HG02870 (cell line): ENCODE results near the gene APBA2.
"Not testable (repeated sequence)": the region's sequence is repeated elsewhere in the genome, so short reads cannot be mapped to it uniquely, and the experiment has no call there.

ENCODE experiments used
- ATAC-seq: cut with Tn5 transposase; IDR thresholded peaks from one replicate; pipeline ENCODE4 v1.9.1; 2021; ENCODE audit warnings: mild to moderate bottlenecking, moderate library complexity; ENCODE audit not compliant: unreplicated experiment

The APBA2 gene

GRCh38 chr15:28876845-28877185 is 9.0 kb upstream of the APBA2 start:
- no peak for ATAC-seq

- no peak for ATAC-seq
Observed at GRCh38 chr15:28878209-28878608, 7.6 kb upstream of the APBA2 start.

DNA sequence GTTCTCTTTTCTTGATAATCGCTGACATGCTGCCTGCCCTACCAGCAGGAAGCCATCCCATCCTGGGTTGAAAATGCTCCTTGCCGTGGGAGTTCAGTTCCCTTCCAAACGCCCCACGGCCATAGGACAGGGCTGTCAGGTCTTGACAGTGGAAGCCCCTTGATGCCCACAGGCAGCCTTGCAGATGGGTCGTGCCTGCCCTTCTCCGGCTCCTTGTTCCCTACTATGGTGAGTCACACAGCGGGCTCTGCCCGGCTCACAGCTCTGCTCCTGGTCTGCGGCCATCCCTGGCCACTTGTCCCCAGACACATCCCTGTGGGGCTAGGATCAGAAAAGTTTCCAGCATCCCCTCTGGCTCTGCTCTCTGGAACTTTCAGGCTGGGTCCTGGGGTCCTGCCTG is 6.2 kb upstream of the APBA2 start:
- ATAC-seq = no peak

DNA sequence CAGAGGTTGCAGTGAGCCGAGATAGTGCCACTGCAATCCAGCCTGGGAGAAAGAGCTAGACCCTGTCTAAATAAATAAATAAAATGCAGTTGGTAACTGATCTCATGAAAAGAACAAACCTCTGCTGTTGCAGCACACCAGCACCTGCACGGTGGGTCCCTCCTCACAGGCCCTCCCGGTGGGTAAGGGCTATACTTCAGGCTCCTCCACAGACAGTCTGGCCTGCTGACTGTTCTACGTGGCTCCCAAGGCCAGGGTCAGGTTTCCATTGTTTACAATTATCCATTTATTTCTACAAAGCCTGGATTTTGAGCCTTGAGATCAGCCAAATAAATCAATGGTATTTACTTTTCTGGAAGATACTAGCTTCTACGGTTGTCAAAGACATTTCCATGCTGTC is 5.1 kb upstream of the APBA2 start:
- ATAC-seq = no peak

- ATAC-seq = no peak
Observed at GRCh38 chr15:28881170-28881569, 4.6 kb upstream of the APBA2 start.

GRCh38 chr15:28881600-28881999 is 4.2 kb upstream of the APBA2 start:
- ATAC-seq = no peak

DNA sequence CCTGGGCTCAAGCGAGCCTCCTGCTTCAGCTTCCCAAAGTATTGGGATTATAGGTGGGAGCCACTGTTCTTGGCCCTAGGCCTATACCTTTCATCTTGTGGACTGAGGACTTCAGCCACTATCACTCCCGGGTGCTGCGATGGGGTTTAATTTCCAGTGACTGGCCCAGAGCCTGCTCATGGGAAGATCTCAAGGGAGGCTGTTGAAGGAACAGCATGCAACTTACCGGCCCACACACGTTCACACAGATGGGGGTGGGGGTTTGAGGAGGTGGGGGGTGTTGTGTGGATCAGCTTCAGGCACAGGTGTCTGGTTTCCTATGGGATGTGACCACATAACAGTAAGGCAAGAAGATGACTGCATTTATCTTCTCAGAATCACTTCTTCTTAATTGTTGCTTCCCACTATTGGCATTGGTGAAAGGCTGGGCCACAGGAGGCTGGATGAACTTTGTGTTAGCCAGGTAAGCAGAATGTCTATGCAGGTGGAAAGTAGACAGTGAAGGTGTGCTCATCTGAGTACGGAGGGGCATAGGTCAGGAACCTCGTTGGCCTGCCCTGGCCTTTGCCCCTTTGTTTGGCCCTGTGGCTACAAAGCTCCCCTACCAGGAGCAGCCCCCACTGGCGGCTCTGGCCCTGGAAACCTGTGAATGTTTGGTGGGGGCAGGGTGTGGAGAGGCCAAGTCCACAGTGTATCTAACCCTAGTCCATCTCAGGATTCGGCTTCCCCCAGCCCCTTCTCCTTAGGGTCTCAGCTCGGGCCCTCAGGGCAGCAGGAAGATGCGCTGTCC is 1.4 kb upstream of the APBA2 start:
- ATAC-seq = no peak

- no peak for ATAC-seq
Observed at GRCh38 chr15:28885128-28885629, 595 bp upstream of the APBA2 start.

DNA sequence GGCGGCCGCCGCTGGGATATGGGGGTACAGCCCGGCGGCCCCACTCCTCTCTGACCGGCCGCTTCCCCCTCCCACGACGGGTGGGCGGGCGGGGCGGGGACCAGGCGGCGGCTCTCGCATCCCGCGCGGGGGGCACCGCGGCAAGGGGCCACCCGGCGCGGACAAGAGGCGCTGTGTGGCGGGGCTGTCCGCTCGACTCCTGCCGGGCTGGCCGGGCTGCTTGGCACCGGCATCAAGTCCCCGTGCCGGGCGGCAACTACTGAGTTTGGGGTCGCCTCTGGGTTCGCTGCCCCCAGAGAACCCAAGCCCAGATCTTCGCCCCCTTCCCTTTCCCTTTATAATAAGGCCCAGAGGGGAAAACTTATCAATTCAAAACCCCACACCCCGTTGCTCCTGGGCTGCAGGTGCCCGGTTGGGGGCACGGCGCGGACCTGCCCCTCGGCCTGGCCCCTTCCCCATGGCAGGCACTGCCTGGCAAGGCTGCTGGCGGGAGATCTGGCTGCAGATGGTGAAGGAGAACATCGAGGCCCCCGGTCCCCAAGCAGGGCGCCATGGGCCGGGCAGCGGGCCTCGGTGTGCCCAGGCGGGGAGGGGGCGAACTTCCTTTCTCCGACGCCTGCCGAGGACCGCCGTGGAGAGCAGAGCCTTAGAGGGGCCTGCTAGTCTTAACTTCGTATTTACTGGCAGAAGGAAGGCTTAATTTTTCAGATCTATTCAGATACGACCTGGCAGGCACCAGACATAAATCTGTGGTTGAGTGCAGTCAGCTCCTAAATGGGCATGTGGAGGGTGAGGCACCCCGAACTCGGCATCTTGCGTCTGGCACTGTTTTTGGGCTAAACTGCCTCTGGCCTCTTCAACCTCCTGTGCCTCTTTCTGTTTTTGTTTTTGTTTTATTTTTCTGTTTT is 911 bp downstream of the APBA2 start:
- ATAC-seq = no peak

GRCh38 chr15:28887339-28888174 is 1.8 kb downstream of the APBA2 start:
- ATAC-seq = no peak

GRCh38 chr15:28888302-28888894 is 2.6 kb downstream of the APBA2 start:
- no peak for ATAC-seq

DNA sequence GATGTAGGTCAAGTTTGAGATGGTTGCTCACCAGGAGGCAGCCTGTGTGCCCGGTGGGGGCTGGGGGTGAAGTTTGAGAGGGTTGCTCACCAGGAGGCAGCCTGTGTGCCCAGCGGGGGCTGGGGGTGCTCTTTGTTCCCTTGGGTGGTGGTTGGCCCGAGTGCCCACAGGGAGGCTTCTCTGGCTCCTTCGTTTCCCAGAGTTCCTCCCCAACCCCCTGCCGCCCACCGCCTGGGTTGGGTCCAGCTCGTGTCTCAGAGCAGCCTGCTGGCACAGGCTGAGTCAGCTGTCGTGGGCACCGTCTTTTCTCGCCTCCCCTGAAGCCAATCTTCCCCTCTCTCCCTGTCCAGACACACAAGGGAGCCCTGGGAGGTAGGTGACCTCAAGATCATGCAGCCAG is 3.1 kb downstream of the APBA2 start:
- ATAC-seq = no peak

DNA sequence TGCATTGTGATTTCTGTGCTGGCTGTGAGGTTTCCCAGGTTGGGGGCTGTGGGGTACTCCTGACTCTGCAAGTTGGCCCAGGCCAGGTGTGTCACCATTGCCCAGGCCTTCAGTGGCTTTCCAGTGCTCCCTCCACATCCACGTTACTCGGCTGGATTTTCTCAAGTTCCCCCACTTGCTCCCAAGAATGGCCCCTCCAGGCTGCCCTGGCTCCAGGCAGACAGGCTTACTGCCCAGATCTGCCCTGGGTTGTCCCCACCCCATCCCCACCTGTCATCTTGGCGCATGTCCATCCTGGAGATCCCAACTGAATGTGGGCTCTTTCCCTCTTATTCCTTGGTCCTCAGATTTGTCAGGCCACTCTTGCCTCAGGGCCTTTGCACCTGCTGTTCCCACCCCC is 3.6 kb downstream of the APBA2 start:
- no peak for ATAC-seq

DNA sequence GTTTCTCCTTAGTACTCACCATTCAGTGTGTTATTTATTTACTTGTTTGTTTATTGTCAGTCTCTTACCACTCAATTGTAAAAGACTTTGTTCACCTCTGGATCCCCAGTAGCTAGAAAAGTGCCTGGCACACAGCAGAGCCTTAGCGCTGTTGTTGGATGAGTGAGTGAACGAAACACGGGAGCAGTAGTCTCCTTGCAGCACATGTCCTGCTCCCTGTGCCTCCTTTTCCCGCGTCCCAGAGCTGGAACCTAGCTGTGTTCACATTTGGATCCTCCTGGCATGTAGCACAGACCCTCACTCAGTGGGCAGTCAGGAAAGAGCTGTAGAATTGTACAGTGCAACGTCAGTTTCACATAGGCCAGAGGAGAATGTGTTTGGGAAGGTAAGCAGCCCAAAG is 4.1 kb downstream of the APBA2 start:
- not testable (repeated sequence) for ATAC-seq

DNA sequence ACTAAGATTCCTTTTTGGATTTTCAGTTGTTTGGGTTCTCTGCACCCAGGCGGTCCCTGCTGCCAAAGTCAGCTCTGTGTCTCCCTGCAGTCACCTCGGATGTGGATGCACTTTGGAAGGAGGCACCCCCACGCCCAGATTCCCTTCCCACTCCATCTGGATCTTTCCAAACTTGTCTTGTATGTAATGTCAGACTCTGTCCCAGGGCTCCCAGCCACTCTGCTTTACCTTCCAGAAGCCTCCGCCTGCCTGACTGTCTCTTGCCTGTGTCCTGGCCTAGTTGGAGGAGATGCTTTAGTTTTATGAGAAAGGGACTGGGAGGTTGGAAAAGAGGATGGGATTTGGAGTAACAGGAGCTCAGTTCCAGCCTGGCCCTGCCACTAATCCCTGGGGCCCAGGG is 4.5 kb downstream of the APBA2 start:
- not testable (repeated sequence) for ATAC-seq

DNA sequence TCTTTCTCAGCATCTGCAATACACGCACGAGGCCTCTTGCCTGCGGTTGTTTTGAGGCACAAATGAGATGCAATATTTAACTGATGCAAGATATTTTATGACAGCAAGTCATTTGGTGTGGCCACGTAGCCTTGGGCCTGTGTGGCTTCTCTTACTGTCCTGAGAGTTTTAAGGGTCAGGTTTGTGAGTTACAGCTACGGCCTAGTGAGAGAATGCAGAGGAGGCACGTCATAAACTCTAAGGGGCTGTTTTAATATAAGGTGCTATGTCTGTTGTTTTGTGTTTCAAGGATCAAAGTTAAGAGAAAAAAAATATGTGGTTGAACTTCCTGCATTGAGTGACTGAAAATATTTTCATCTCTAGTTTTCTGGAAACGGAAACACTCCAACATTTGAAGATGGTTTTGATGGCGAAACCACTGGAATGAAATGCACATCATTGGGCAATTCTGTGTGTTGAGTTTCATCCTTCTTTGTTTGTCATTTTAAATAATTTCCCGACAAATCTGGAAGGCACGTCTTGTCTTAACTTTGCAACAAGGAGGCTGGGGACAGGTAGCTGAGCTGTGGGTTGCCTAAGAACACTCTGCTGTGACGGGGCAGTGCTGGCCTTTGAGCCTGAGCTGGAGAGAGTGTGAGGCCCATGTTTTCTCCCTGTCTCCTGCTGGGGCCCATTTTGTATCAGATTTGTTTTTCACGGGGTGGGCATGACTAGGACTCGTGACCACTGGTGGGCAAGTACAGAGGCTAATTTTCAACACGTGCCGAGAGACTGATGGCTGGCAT is 5.1 kb downstream of the APBA2 start:
- no peak for ATAC-seq

DNA sequence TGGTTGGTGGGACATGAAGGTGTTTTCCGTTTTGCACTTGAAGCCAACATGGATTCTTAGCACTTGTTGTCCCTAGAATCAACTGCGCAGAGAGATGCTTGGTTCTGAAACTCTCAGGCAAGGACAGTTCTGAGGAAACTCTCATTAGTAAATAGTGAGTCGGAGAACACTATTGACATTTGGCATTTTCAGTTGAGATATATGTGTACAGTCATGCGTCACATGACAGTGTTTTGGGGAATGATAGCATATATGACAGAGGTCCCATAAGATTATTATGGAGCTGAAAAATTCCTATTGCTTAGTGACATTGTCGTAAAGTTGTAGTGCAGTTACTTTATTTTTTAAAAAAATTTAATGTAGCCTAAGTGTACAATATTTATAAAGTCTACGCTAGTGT is 5.8 kb downstream of the APBA2 start:
- ATAC-seq = no peak

GRCh38 chr15:28892789-28893610 is 7.2 kb downstream of the APBA2 start:
- no peak for ATAC-seq

DNA sequence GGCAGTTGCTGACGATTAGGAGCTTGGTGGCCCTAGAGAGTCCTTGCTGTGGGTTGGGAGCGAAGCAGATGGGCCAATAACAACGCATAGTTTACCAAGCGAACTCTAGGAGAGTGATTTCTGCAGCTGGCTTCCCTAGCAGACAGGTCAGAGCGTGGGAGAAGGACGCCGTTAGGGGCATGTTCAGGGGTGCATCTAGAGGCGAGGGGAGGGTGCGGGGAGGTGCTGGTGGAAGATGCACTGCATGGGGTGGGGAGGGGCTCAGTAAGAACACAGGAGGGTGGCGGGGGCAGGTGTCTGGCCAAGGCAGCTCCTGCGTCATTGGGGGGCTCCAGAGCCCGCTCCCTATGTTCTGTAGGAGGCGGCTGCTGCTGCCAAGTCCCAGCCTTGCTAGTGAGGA is 8.9 kb downstream of the APBA2 start:
- ATAC-seq = no peak
